HEK293 (cell line): ENCODE data around the gene MIF.

Source experiments
- CTCF ChIP-seq: fragments of 450-650 bp; formaldehyde crosslinking; IDR thresholded peaks from 2 replicates; pipeline ENCODE4 v1.5.1; 2016; ENCODE audit warnings: missing biosample characterization, missing genetic modification characterization
- RBAK ChIP-seq: fragments of 450-650 bp; formaldehyde crosslinking; IDR thresholded peaks from 2 replicates; pipeline ENCODE4 v1.5.1; 2016; ENCODE audit warnings: missing biosample characterization, missing genetic modification characterization
- YY1 ChIP-seq: fragments of 450-650 bp; formaldehyde crosslinking; IDR thresholded peaks from 2 replicates; pipeline ENCODE4 v1.5.1; 2018; ENCODE audit warnings: missing biosample characterization, missing genetic modification characterization
- ZBTB10 ChIP-seq: fragments of 450-650 bp; formaldehyde crosslinking; IDR thresholded peaks from 2 replicates; pipeline ENCODE4 v1.5.1; 2016; ENCODE audit warnings: missing biosample characterization, missing genetic modification characterization
- ZNF311 ChIP-seq: fragments of 450-650 bp; formaldehyde crosslinking; IDR thresholded peaks from 2 replicates; pipeline ENCODE4 v1.5.1; 2017; ENCODE audit warnings: missing biosample characterization, missing genetic modification characterization, borderline replicate concordance
- ZNF398 ChIP-seq: fragments of 450-650 bp; formaldehyde crosslinking; IDR thresholded peaks from 2 replicates; pipeline ENCODE4 v1.5.1; 2017; ENCODE audit warnings: missing biosample characterization, missing genetic modification characterization
- ZNF449 ChIP-seq: fragments of 450-650 bp; formaldehyde crosslinking; IDR thresholded peaks from 2 replicates; pipeline ENCODE4 v1.5.1; 2017; ENCODE audit warnings: missing biosample characterization, mild to moderate bottlenecking, missing genetic modification characterization, moderate library complexity
- ZNF560 ChIP-seq: fragments of 450-650 bp; formaldehyde crosslinking; IDR thresholded peaks from 2 replicates; pipeline ENCODE4 v1.5.1; 2017; ENCODE audit warnings: missing biosample characterization, missing genetic modification characterization, borderline replicate concordance

GRCh38 chr22:23877566-23877965, 16.6 kb upstream of the MIF start:
- TF ChIP-seq CTCF (tag by site-specific recombination) = no peak
- no peak for TF ChIP-seq RBAK (tag by site-specific recombination)
- TF ChIP-seq ZNF560 (tag by site-specific recombination) = no peak
- no peak for TF ChIP-seq ZBTB10
- TF ChIP-seq ZNF449 = no peak
- TF ChIP-seq ZNF311 (tag by site-specific recombination) = no peak
- no peak for TF ChIP-seq YY1 (tag by site-specific recombination)
- no peak for TF ChIP-seq ZNF398 (tag by site-specific recombination)
